Vagina (tissue), 2 donors: ENCODE measurements around the gene MS4A10. TPM values are rescaled to one million over a fixed set of nuclear protein-coding genes. Genes with fewer than 3 reads are reported as not detected.

ENCODE experiments used
- DNase-seq, 2 donors: peaks; one replicate each; pipeline ENCODE4 v3.0.0-alpha.2; 2017; ENCODE audit errors: extremely low spot score in 2 of 2
- H3K27ac ChIP-seq: fragments of 200-600 bp; sonication (generic); one replicate; pipeline ENCODE4 v1.5.1; 2019
- H3K27me3 ChIP-seq: fragments of 200-600 bp; sonication (generic); one replicate; pipeline ENCODE4 v1.5.1; 2019
- H3K36me3 ChIP-seq, 2 donors: fragments of 200-600 bp; sonication (generic); one replicate each; pipeline ENCODE4 v1.5.1; 2017 to 2019
- H3K4me1 ChIP-seq: fragments of 200-600 bp; sonication (generic); one replicate; pipeline ENCODE4 v1.5.1; 2019
- H3K4me3 ChIP-seq, 2 donors: fragments of 200-600 bp; sonication (generic); 1 replicate in 1 of 2; 2 replicates in 1 of 2; pipeline ENCODE4 v1.5.1; 2016 to 2019
- H3K9me3 ChIP-seq: fragments of 200-600 bp; sonication (generic); one replicate; pipeline ENCODE4 v1.5.1; 2019
- POLR2A ChIP-seq, 2 donors: fragments of 450-650 bp; IDR thresholded peaks; one replicate each; pipeline ENCODE4 v1.6.1; 2017; ENCODE audit warnings: antibody characterized with exemption in 2 of 2, mild to moderate bottlenecking in 2 of 2, moderate library complexity in 2 of 2
- POLR2AphosphoS5 ChIP-seq, 2 donors: sonication (generic); formaldehyde crosslinking; IDR thresholded peaks; one replicate each; pipeline ENCODE4 v1.9.0; 2017; ENCODE audit warnings: antibody characterized with exemption in 2 of 2, mild to moderate bottlenecking in 2 of 2, low read depth in 1 of 2; ENCODE audit not compliant: insufficient read depth in 1 of 2
- intact Hi-C: fragments of 100-400 bp; cut with DNase I; formaldehyde crosslinking; loops from one replicate; pipeline ENCODE4 v1.15.1; 2023
- total RNA-seq: library from RNA; depleted of rRNA; stranded (reverse); fragments of >200 nt; gene quantifications from one replicate; pipeline ENCODE4 v1.2.3, GENCODE V29; 2016
- TF ChIP-seq, protein P1 (sequence below), 3 experiments: fragments of 450-650 bp in 2 of 3; fragments of 200-600 bp in 1 of 3; sonication (generic) in 1 of 3; IDR thresholded peaks; one replicate each; pipeline ENCODE4 v1.5.1; 2017 to 2019; ENCODE audit warnings: antibody characterized with exemption in 3 of 3, mild to moderate bottlenecking in 2 of 3, moderate library complexity in 2 of 3

MS4A10 gene
- total RNA-seq, 1 donor from 2014 or later = not detected

- Histone ChIP-seq H3K27me3 (no peaks in the 10 kb centered on the region), H3K4me1 (peaks cover 13% of the 10 kb centered on the region), H3K4me3 (no peak overlapping the region), H3K36me3 (peaks cover 0 to 38% of the 10 kb centered on the region in 2 donors), H3K27ac (no peak overlapping the region), H3K9me3 (no peaks in the 10 kb centered on the region)
- DNase-seq = no peak
- intact Hi-C loops = no loop called here
- TF ChIP-seq, protein P1, sequence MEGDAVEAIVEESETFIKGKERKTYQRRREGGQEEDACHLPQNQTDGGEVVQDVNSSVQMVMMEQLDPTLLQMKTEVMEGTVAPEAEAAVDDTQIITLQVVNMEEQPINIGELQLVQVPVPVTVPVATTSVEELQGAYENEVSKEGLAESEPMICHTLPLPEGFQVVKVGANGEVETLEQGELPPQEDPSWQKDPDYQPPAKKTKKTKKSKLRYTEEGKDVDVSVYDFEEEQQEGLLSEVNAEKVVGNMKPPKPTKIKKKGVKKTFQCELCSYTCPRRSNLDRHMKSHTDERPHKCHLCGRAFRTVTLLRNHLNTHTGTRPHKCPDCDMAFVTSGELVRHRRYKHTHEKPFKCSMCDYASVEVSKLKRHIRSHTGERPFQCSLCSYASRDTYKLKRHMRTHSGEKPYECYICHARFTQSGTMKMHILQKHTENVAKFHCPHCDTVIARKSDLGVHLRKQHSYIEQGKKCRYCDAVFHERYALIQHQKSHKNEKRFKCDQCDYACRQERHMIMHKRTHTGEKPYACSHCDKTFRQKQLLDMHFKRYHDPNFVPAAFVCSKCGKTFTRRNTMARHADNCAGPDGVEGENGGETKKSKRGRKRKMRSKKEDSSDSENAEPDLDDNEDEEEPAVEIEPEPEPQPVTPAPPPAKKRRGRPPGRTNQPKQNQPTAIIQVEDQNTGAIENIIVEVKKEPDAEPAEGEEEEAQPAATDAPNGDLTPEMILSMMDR (IDR thresholded peaks at IDR 0.05) = no peak
These were observed 63.6 kb downstream of the MS4A10 start for GRCh38 chr11:60848714-60849151.

GRCh38 chr11:60849641-60850520, 64.7 kb downstream of the MS4A10 start:
- DNase-seq = no peak
- intact Hi-C loops = no loop called here
- no peak overlapping the region for H3K4me3 ChIP-seq
- H3K27me3 ChIP-seq = no peaks in the 10 kb centered on the region
- peaks cover 0 to 38% of the 10 kb centered on the region in 2 donors for H3K36me3 ChIP-seq
- no peak for TF ChIP-seq POLR2A (IDR thresholded peaks at IDR 0.05)
- TF ChIP-seq POLR2AphosphoS5 (IDR thresholded peaks at IDR 0.05; ENCODE audit: insufficient read depth in 1 of 2, low read depth in 1 of 2) = no peak
- TF ChIP-seq, protein P1 (IDR thresholded peaks at IDR 0.05) = no peak
- H3K4me1 ChIP-seq = peaks cover 1% of the 10 kb centered on the region
- H3K27ac ChIP-seq = no peak overlapping the region
- H3K9me3 ChIP-seq = no peaks in the 10 kb centered on the region

Other genes starting within 250 kb of the MS4A10 start
- not detected for gene MS4A8, start 85.7 kb upstream of the MS4A10 start, total RNA-seq
- gene MS4A18, start 60.6 kb upstream of the MS4A10 start, total RNA-seq = not detected
- not detected for gene MS4A15, start 28.5 kb upstream of the MS4A10 start, total RNA-seq
- gene CCDC86, start 56.8 kb downstream of the MS4A10 start, total RNA-seq = 26.3 TPM
- 0.25 TPM for gene PTGDR2, start 70.6 kb downstream of the MS4A10 start, total RNA-seq
- gene ZP1, start 82.2 kb downstream of the MS4A10 start, total RNA-seq = not detected
- gene PRPF19, start 121.3 kb downstream of the MS4A10 start, total RNA-seq = 54.0 TPM
- gene TMEM109, start 128.8 kb downstream of the MS4A10 start, total RNA-seq = 127 TPM
- gene TMEM132A, start 139.1 kb downstream of the MS4A10 start, total RNA-seq = 6.1 TPM
- gene SLC15A3, start 166.8 kb downstream of the MS4A10 start, total RNA-seq = 23.1 TPM
- 3.9 TPM for gene CD6, start 186.3 kb downstream of the MS4A10 start, total RNA-seq